T-helper 1 cell treated with Interleukin-12 subunit alpha and Interleukin-12 subunit beta and Interleukin-4 antibody, amounts not matched to agents 30 μg/mL and 1 μg/mL, for 36 hours (primary cell): ENCODE results near the gene NPBWR2.
A peak's percentile ranks its signal among the peaks of the same experiment; 100 is the strongest.

Experiments used
- H3K27ac Mint-ChIP-seq: one replicate; pipeline ENCODE4 v1.8.0; 2021; ENCODE audit warnings: mild to moderate bottlenecking, mixed read lengths
- H3K27me3 Mint-ChIP-seq: one replicate; pipeline ENCODE4 v1.8.0; 2021; ENCODE audit warnings: low read depth, mixed read lengths
- H3K36me3 Mint-ChIP-seq: one replicate; pipeline ENCODE4 v1.8.0; 2021; ENCODE audit warnings: low read depth, mixed read lengths
- H3K4me1 Mint-ChIP-seq: one replicate; pipeline ENCODE4 v1.8.0; 2021; ENCODE audit warnings: low read depth, mixed read lengths
- H3K4me3 Mint-ChIP-seq: one replicate; pipeline ENCODE4 v1.8.0; 2021; ENCODE audit warnings: mild to moderate bottlenecking, moderate library complexity, mixed read lengths
- H3K9me3 Mint-ChIP-seq: one replicate; pipeline ENCODE4 v1.8.0; 2021; ENCODE audit warnings: mixed read lengths

The NPBWR2 gene

DNA sequence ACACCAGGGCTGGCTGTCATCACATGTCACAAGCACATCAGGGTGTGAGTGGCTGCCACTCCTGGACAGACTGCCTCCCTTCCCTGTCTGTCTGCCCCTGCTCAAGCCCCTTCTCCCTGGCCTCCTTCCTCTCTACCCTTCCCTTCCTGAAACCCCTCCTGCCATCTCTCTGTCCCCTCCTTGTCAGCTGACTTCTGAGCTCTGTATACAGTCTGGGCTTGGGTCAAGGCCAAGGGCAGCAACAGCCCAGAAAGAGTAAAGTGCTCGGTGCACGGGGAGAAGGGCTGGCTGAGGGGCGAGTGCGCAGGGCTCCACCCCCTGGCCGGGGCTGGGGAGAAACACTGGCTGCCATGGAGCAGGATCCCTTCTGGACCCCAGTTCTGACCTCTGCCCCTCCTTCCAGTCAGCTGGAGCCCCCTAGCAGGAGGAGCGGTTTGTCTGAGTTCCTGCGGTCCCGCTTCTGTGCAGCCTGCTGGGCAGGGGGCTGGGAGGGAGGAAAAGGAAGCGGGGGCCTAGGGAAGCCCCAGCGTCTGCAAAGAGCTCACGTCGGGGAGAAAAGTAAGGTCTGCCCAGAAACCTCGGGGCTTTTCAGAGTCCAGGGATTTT lies 25.1 kb downstream of the NPBWR2 start:
- no peaks in the 10 kb centered on the region for H3K9me3 Mint-ChIP-seq
- peak overlapping the region; percentile 68 for H3K27ac Mint-ChIP-seq
- H3K4me3 Mint-ChIP-seq: peak overlapping the region; percentile 60

DNA sequence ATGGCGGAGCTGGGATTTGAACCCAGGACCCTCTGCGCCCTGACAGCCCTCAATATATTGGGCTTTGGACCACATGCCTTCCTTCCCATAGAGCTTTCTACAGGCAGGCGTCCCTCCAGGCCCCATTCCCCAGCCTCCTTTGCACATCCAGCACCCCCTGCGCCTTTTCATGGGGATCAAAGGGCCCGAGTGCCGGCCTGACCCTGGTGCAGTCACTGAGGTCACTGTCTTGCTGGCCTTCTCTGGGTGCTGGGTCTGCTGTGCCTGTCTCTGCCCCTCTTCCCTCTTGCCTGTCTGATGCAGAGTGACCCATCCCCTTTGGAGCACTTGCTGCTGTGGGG lies 25.8 kb downstream of the NPBWR2 start:
- Mint-ChIP-seq H3K9me3 (no peaks in the 10 kb centered on the region), H3K4me1 (peaks cover 20% of the 10 kb centered on the region), H3K36me3 (peaks cover 5% of the 10 kb centered on the region), H3K4me3 (peak overlapping the region; percentile 44), H3K27ac (peak overlapping the region; percentile 38), H3K27me3 (peaks cover 31% of the 10 kb centered on the region)

More for the DNA sequence above, 25.1 kb downstream of the NPBWR2 start:
- Mint-ChIP-seq H3K36me3 (peaks cover 5% of the 10 kb centered on the region), H3K27me3 (peaks cover 34% of the 10 kb centered on the region), H3K4me1 (peaks cover 17% of the 10 kb centered on the region)

DNA sequence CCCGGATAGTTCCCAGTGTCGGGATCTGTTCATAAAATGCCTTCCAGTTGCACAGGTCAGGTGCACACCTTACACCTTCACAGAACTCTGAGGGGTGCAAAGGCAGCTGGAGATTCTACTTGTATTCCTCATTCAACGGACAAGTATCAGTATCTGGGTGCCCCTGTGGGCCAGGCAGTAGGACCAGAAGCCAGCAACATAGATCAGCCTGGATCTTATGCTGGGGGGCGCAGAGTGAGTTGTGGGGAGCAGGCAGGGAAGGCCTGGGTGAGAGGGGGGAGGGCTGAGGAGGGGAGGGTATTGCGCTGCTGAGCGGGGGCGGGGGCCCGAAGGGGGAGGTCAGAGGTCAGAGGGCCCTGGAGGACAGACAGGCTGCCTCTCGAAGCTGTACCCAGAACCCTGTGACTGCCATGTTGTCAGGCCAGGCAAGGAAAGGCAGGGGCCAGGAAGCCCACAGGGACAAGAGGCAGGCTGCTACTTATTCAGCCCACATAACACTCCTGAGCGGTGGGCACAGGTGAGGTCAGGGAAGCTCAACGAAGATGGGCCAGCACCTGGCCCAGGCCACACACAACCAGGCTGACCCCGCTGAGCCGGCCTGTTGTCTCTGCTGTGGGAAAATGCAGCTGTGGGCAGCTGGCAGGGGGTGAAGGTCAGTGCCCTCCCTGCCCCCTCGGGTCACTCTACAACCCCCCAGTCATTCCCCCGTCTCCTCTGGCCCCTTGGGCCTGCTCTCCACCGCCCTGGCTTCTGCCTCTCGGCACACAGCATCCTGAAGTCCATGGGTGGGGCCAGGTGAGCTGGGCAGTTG lies 26.3 kb downstream of the NPBWR2 start:
- H3K36me3 Mint-ChIP-seq: peaks cover 5% of the 10 kb centered on the region
- peaks cover 25% of the 10 kb centered on the region for H3K27me3 Mint-ChIP-seq
- H3K9me3 Mint-ChIP-seq: no peaks in the 10 kb centered on the region
- H3K27ac Mint-ChIP-seq: peak overlapping the region; percentile 20
- peaks cover 20% of the 10 kb centered on the region for H3K4me1 Mint-ChIP-seq
- H3K4me3 Mint-ChIP-seq: peak overlapping the region; percentile 74

- peak within 1 kb of the TSS; percentile 84 for H3K27ac Mint-ChIP-seq
- peak within 1 kb of the TSS; percentile 93 for H3K4me3 Mint-ChIP-seq
- peaks cover 20% of the 10 kb centered on the region for H3K4me1 Mint-ChIP-seq
These were observed 27.2 kb downstream of the NPBWR2 start, which contains the start of gene OPRL1 for GRCh38 chr20:64080013-64080812. TSS of gene OPRL1 (plus strand) at chr20:64080082. CDS start at chr20:64092721, 12,639 bp downstream.

DNA sequence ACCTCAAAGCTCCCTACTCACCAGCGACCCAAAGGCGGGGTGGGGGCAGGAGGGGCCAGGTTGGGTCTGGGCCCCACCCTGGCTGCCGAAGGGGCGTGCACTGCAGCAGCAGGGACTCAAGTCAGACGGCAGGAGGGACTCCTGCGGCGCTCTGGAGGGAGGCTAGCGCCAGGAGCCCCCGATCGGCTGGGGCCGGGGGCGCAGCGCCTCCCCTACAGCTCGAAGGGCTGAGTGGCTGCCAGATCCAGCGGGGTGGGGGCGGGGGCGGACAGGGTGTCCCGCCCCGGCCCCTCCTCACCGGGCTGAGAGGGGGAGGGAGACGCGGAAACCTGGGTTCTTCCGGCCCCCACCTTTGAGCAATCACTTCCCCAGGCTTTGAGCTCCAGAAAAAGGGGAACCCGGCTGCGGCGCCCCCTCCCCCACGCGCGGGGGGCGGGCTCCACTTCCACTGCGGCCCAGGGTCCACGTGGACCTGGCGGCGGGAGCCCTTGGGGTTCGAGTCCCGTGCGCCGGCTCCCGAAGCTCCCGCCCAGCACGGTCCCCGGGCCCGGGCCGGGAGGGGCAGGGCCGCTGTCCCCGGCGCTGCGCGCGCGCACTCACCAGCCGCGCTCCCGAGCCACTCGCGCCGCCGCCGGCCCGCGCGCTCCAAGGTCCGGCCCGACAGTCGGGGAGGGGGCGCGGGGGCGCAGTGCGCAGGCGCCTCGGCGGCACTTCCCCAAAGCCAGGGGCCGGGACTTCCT lies 27.9 kb downstream of the NPBWR2 start, which contains the start of gene RGS19:
Gene RGS19, minus strand, starts transcription at position 246 of the 740 bp plus-strand sequence. CDS start 2,632 bp downstream, outside the sequence.
- Mint-ChIP-seq H3K4me1 (peaks cover 20% of the 10 kb centered on the region), H3K27me3 (peaks cover 10% of the 10 kb centered on the region), H3K36me3 (peaks cover 11% of the 10 kb centered on the region), H3K9me3 (no peaks in the 10 kb centered on the region), H3K27ac (peak within 1 kb of the TSS; percentile 84), H3K4me3 (peak within 1 kb of the TSS; percentile 93)

More at GRCh38 chr20:64080013-64080812, 27.2 kb downstream of the NPBWR2 start, which contains the start of gene OPRL1:
- Mint-ChIP-seq H3K27me3 (peaks cover 17% of the 10 kb centered on the region), H3K36me3 (peaks cover 11% of the 10 kb centered on the region), H3K9me3 (no peaks in the 10 kb centered on the region)

DNA sequence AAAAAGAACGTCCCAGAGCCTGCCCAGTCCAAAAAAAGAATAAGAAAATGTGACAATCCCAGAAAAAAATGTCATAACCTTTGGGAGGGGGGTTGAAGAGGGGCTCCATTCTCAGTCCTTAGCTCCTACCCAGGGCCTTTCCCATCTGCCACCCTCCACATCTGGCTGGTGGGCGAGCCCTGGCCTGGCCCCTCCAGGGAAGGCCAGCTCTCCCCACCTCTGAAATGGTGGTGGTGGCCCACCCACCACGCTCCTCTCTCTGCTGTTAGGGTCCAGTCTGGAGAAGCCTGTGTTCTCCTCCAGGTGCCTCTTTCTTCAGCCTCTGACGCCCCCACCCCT lies 28.5 kb downstream of the NPBWR2 start:
- H3K27me3 Mint-ChIP-seq: peaks cover 6% of the 10 kb centered on the region
- peaks cover 20% of the 10 kb centered on the region for H3K4me1 Mint-ChIP-seq
- H3K36me3 Mint-ChIP-seq: peaks cover 15% of the 10 kb centered on the region
- peak overlapping the region; percentile 93 for H3K4me3 Mint-ChIP-seq
- peak overlapping the region; percentile 84 for H3K27ac Mint-ChIP-seq
- no peaks in the 10 kb centered on the region for H3K9me3 Mint-ChIP-seq

DNA sequence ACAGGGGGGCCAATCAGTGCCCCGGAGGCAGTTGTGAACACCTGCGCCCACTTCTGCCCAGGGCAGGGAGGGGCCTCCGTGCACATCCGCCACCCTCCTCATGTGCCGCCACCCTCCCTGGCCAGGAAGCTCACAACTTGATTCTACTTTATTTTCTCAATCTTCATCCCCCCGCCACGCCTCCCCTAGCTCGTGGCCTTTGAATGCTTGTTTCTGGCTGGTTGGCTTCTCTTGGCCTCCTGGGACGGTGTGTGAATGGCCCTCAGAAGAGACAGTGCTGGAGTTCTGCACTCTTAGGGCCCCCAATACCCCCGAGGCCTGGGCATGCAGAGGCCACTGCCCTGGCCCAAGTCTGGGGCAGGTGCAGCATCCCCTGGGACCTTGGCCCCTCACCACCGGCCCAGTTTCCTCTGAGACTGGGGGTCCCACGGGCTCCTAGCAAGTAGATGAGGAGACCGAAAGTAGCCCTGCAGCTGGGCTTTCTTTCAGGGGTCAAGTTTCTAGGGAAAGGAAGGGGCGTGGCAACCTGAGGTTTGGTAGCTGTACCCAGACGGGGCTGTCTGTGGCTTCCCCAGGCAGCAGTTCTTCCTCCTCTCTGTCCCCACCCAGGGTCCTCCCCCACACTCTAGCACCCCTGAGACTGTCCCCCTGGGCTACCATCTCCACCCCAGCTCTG lies 29.4 kb downstream of the NPBWR2 start:
- Mint-ChIP-seq H3K27ac (peak overlapping the region; percentile 84), H3K4me1 (peaks cover 20% of the 10 kb centered on the region), H3K36me3 (peaks cover 19% of the 10 kb centered on the region), H3K27me3 (peaks cover 6% of the 10 kb centered on the region), H3K9me3 (no peaks in the 10 kb centered on the region), H3K4me3 (peak overlapping the region; percentile 93)

DNA sequence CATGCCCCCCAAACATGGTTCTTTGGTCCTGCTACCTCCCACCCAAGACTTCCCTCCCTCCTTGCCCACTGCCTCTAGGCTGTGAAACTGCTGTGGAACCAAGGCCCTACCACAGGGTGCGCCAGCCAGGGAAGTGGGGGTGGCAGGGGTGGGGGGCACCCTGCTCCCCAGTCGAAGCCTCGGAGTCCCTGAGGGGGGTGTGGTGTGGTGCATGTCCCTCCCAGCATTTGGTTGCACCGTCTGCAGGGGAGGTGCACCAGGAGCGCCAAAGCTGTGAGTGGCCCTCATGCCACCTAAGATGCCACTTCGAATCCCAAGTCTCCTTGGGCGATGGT lies 29.9 kb downstream of the NPBWR2 start:
- Mint-ChIP-seq H3K27ac (peak overlapping the region; percentile 79), H3K27me3 (peaks cover 6% of the 10 kb centered on the region), H3K36me3 (peaks cover 20% of the 10 kb centered on the region), H3K9me3 (no peaks in the 10 kb centered on the region), H3K4me1 (peaks cover 19% of the 10 kb centered on the region), H3K4me3 (peak overlapping the region; percentile 93)

- Mint-ChIP-seq H3K36me3 (peaks cover 24% of the 10 kb centered on the region), H3K4me3 (peak overlapping the region; percentile 93), H3K27me3 (peaks cover 6% of the 10 kb centered on the region), H3K4me1 (peaks cover 17% of the 10 kb centered on the region), H3K9me3 (no peaks in the 10 kb centered on the region), H3K27ac (peak overlapping the region; percentile 77)
These were observed 30.3 kb downstream of the NPBWR2 start for GRCh38 chr20:64077094-64077493.

- peak overlapping the region; percentile 37 for H3K4me3 Mint-ChIP-seq
- H3K4me1 Mint-ChIP-seq: peaks cover 11% of the 10 kb centered on the region
- H3K9me3 Mint-ChIP-seq: no peaks in the 10 kb centered on the region
- H3K36me3 Mint-ChIP-seq: peaks cover 24% of the 10 kb centered on the region
- H3K27ac Mint-ChIP-seq: no peak overlapping the region
- no peaks in the 10 kb centered on the region for H3K27me3 Mint-ChIP-seq
These were observed 31.0 kb downstream of the NPBWR2 start for GRCh38 chr20:64076061-64076997.

DNA sequence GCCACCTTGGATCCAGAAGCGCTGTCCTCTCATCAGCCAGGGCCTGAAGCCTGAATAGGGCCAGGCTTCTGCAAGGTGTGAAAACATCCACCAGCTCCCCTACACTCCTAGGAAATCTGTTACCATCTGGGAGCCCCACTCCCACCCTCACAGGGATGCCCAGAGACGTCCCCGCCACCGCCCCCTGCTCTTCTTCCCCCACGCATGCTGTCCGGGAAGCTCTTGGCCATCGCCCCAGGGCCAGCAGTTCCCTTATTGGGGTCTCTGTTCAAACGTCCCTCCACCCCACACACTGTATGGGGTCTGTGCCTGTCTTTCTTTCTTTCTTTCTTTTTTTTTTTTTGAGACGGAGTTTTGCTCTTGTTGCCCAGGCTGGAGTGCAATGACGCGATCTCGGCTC lies 31.8 kb downstream of the NPBWR2 start:
- no peaks in the 10 kb centered on the region for H3K9me3 Mint-ChIP-seq
- no peaks in the 10 kb centered on the region for H3K27me3 Mint-ChIP-seq
- H3K4me3 Mint-ChIP-seq: no peak overlapping the region
- H3K36me3 Mint-ChIP-seq: peaks cover 24% of the 10 kb centered on the region
- H3K4me1 Mint-ChIP-seq: peaks cover 11% of the 10 kb centered on the region
- no peak overlapping the region for H3K27ac Mint-ChIP-seq

- no peaks in the 10 kb centered on the region for H3K27me3 Mint-ChIP-seq
- H3K4me3 Mint-ChIP-seq: no peak overlapping the region
- peaks cover 24% of the 10 kb centered on the region for H3K36me3 Mint-ChIP-seq
- H3K4me1 Mint-ChIP-seq: peaks cover 8% of the 10 kb centered on the region
- H3K27ac Mint-ChIP-seq: no peak overlapping the region
- no peaks in the 10 kb centered on the region for H3K9me3 Mint-ChIP-seq
These were observed 32.4 kb downstream of the NPBWR2 start for GRCh38 chr20:64074963-64075362.
